SK-N-SH treated with all-trans-retinoic acid at 6 μM for 48 hours (cell line): ENCODE measurements around the gene CALML5.

Source experiments
- ISL1 ChIP-seq: fragments of 250-450 bp; sonication (Bioruptor Pico); IDR thresholded peaks from 2 replicates; pipeline ENCODE4 v2.1.2; 2022; ENCODE audit warnings: mild to moderate bottlenecking, moderate library complexity
- OSR1 ChIP-seq: fragments of 250-450 bp; sonication (Bioruptor Pico); IDR thresholded peaks from 2 replicates; pipeline ENCODE4 v1.8.0; 2022; ENCODE audit warnings: moderate library complexity, mild to moderate bottlenecking, inconsistent platforms
- POU6F1 ChIP-seq: fragments of 250-450 bp; sonication (Bioruptor Pico); IDR thresholded peaks from 2 replicates; pipeline ENCODE4 v1.8.0; 2021; ENCODE audit warnings: low read depth, mild to moderate bottlenecking, moderate library complexity, borderline replicate concordance
- RARB ChIP-seq: fragments of 250-450 bp; sonication (Bioruptor Pico); IDR thresholded peaks from 2 replicates; pipeline ENCODE4 v1.8.0; 2021; ENCODE audit warnings: mild to moderate bottlenecking, moderate library complexity
- SNAI2 ChIP-seq: fragments of 250-450 bp; sonication (Bioruptor Pico); IDR thresholded peaks from 2 replicates; pipeline ENCODE4 v1.5.0; 2020; ENCODE audit warnings: mild to moderate bottlenecking, moderate library complexity
- ZNF565 ChIP-seq: fragments of 450-650 bp; formaldehyde crosslinking; conservative IDR thresholded peaks from 2 replicates; pipeline ENCODE4 v1.5.0; 2020; ENCODE audit warnings: low read depth, mild to moderate bottlenecking, moderate library complexity
- ZNF70 ChIP-seq: fragments of 450-650 bp; formaldehyde crosslinking; IDR thresholded peaks from 2 replicates; pipeline ENCODE4 v1.5.0; 2020; ENCODE audit warnings: mild to moderate bottlenecking, moderate library complexity
- ZNF8 ChIP-seq: fragments of 450-650 bp; formaldehyde crosslinking; IDR thresholded peaks from 2 replicates; pipeline ENCODE4 v1.5.0; 2020; ENCODE audit warnings: mild to moderate bottlenecking, moderate library complexity
- TF ChIP-seq, protein P1 (sequence below): fragments of 250-450 bp; sonication (Bioruptor Pico); IDR thresholded peaks from 2 replicates; pipeline ENCODE4 v1.5.0; 2020; ENCODE audit warnings: mild to moderate bottlenecking, moderate library complexity

DNA sequence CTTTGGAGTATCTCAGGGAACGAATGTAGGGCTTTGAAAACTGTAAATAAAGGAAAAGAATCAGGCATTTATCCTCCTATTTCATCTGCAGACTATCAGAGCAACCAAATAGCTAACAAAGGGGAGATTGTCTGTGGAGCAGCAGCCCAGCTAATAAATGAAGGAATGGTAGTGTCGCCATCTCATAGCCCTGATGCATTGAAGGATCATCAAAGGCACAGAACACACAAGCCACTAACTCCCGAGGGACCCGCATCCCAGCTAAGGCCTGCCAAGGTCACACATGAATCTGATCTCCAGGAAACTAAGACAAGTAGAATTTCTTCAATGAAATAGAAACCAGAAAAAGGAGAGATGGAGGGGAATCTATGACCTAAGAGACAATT, 38.2 kb downstream of the CALML5 start:
- no peak for TF ChIP-seq OSR1 (CRISPR knock-in tag)
- no peak for TF ChIP-seq ZNF8
- TF ChIP-seq POU6F1 (CRISPR knock-in tag), result no peak
- TF ChIP-seq ISL1 (CRISPR knock-in tag), result no peak
- TF ChIP-seq ZNF70 (CRISPR knock-in tag), result no peak
- TF ChIP-seq ZNF565 (CRISPR knock-in tag), result no peak
- TF ChIP-seq, protein P1, sequence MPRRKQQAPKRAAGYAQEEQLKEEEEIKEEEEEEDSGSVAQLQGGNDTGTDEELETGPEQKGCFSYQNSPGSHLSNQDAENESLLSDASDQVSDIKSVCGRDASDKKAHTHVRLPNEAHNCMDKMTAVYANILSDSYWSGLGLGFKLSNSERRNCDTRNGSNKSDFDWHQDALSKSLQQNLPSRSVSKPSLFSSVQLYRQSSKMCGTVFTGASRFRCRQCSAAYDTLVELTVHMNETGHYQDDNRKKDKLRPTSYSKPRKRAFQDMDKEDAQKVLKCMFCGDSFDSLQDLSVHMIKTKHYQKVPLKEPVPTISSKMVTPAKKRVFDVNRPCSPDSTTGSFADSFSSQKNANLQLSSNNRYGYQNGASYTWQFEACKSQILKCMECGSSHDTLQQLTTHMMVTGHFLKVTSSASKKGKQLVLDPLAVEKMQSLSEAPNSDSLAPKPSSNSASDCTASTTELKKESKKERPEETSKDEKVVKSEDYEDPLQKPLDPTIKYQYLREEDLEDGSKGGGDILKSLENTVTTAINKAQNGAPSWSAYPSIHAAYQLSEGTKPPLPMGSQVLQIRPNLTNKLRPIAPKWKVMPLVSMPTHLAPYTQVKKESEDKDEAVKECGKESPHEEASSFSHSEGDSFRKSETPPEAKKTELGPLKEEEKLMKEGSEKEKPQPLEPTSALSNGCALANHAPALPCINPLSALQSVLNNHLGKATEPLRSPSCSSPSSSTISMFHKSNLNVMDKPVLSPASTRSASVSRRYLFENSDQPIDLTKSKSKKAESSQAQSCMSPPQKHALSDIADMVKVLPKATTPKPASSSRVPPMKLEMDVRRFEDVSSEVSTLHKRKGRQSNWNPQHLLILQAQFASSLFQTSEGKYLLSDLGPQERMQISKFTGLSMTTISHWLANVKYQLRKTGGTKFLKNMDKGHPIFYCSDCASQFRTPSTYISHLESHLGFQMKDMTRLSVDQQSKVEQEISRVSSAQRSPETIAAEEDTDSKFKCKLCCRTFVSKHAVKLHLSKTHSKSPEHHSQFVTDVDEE (CRISPR knock-in tag), result no peak
- no peak for TF ChIP-seq RARB (CRISPR knock-in tag)
- TF ChIP-seq SNAI2 (CRISPR knock-in tag), result no peak
